MM.1S (cell line): ENCODE measurements around the gene MMP25.

Experiments used
- DNase-seq: peaks from one replicate; pipeline ENCODE4 v3.0.0-alpha.2; 2015
- H2AFZ ChIP-seq: fragments of 300-600 bp; sonication (generic); 2 replicates; pipeline ENCODE4 v1.6.0; 2016; ENCODE audit warnings: antibody characterized with exemption, low read length
- H3F3A ChIP-seq: fragments of 300-600 bp; sonication (generic); 2 replicates; pipeline ENCODE4 v1.6.1; 2016; ENCODE audit warnings: mild to moderate bottlenecking, antibody characterized with exemption, low read length, moderate library complexity, mixed read lengths; ENCODE audit not compliant: insufficient read depth
- H3K27ac ChIP-seq: fragments of 300-600 bp; sonication (generic); 2 replicates; pipeline ENCODE4 v1.5.1; 2016; ENCODE audit warnings: mild to moderate bottlenecking, low read length
- H3K27me3 ChIP-seq: fragments of 300-600 bp; sonication (generic); replicated peaks from 2 replicates; pipeline ENCODE4 v1.6.0; 2016; ENCODE audit warnings: low read length; ENCODE audit not compliant: insufficient read depth
- H3K36me3 ChIP-seq: fragments of 300-600 bp; sonication (generic); replicated peaks from 2 replicates; pipeline ENCODE4 v1.6.1; 2016; ENCODE audit warnings: mild to moderate bottlenecking, low read length, mixed read lengths; ENCODE audit not compliant: insufficient read depth
- H3K4me1 ChIP-seq: fragments of 300-600 bp; sonication (generic); 2 replicates; pipeline ENCODE4 v1.6.1; 2016; ENCODE audit warnings: low read length, mixed read lengths
- H3K4me2 ChIP-seq: fragments of 300-600 bp; sonication (generic); 2 replicates; pipeline ENCODE4 v1.6.0; 2016; ENCODE audit warnings: low read depth, low read length
- H3K4me3 ChIP-seq: fragments of 300-600 bp; sonication (generic); 2 replicates; pipeline ENCODE4 v1.5.1; 2016; ENCODE audit warnings: low read length, mixed read lengths
- H3K79me2 ChIP-seq: fragments of 300-600 bp; sonication (generic); 2 replicates; pipeline ENCODE4 v1.6.1; 2016; ENCODE audit warnings: mixed run types, low read length, mixed read lengths
- H3K9ac ChIP-seq: fragments of 300-600 bp; sonication (generic); 2 replicates; pipeline ENCODE4 v1.6.1; 2016; ENCODE audit warnings: low read length, mixed read lengths
- H3K9me2 ChIP-seq: fragments of 300-600 bp; sonication (generic); replicated peaks from 2 replicates; pipeline ENCODE4 v1.6.1; 2016; ENCODE audit warnings: mild to moderate bottlenecking, low read length, mixed read lengths; ENCODE audit not compliant: insufficient read depth
- H3K9me3 ChIP-seq: fragments of 300-600 bp; sonication (generic); replicated peaks from 2 replicates; pipeline ENCODE4 v1.6.1; 2016; ENCODE audit warnings: mild to moderate bottlenecking, low read length, mixed read lengths; ENCODE audit not compliant: insufficient read depth
- H4K20me1 ChIP-seq: fragments of 300-600 bp; sonication (generic); 2 replicates; pipeline ENCODE4 v1.6.1; 2016; ENCODE audit warnings: mild to moderate bottlenecking, low read length, moderate library complexity, mixed read lengths; ENCODE audit not compliant: insufficient read depth
- CTCF ChIP-seq: fragments of 300-600 bp; sonication (generic); IDR thresholded peaks from 2 replicates; pipeline ENCODE4 v1.5.1; 2016; ENCODE audit warnings: antibody characterized with exemption, low read length, mixed read lengths
- EZH2 ChIP-seq: fragments of 300-600 bp; sonication (generic); optimal IDR thresholded peaks from 2 replicates; pipeline ENCODE3; 2017; ENCODE audit warnings: low read depth, mild to moderate bottlenecking, antibody characterized with exemption, low read length, mixed read lengths
- EZH2phosphoT487 ChIP-seq: fragments of 300-600 bp; sonication (generic); IDR thresholded peaks from 2 replicates; pipeline ENCODE4 v1.6.1; 2018; ENCODE audit warnings: antibody characterized with exemption, low read length

The MMP25 gene

DNA sequence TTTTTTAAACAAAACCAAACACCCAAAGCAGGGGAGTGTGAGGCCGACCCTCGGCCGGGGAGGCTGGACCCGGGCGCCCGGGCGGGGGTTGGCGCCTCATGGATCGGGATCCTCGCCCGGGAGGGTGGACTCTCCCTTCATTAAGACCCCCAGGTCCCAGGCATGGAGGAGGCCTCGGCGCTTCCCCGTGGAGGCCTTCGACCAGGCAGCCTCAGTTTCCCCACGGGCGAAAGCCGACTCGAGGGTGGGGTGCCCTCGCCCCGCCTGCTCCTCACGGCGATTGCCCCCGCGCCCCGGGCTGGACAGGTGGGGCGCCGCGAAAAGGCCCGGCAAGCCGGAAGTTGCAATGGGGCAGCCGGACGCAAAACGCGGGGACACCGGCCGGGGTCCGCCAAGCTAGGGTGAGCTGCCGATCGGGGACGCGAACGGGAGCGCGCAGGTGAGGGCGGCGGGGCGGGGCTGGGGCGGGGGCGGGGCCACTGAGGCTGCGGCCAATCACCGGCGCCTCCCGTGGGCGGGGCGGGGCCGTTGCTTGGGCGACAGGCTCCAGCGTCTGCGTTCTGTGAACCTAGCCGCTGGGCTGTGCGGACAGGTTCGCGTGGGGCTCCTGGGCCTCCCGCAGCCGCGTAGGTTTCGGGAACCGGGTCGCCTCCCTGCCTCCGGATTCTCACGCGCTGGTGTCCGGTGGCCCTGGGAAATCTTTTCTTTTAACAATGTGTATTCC, 60.0 kb downstream of the MMP25 start:
- no peaks in the 10 kb centered on the region for H3K36me3 ChIP-seq

More for the DNA sequence above, 60.0 kb downstream of the MMP25 start:
- Histone ChIP-seq H3K9ac (peak overlapping the region; percentile 89), H3K79me2 (no peaks in the 10 kb centered on the region), H3K4me3 (peak overlapping the region; percentile 90), H2AFZ (peak overlapping the region; percentile 95), H3K4me1 (peaks cover 3% of the 10 kb centered on the region), H3K9me3 (no peaks in the 10 kb centered on the region), H3K27ac (no peak overlapping the region; the same call in 1 of the 2 replicates), H3K4me2 (peak overlapping the region; percentile 90), H3K9me2 (no peaks in the 10 kb centered on the region), H3K27me3 (peaks cover 5% of the 10 kb centered on the region), H4K20me1 (no peaks in the 10 kb centered on the region), H3F3A (no peaks in the 10 kb centered on the region; the same call in 1 of the 2 replicates)
- DNase-seq = peak; percentile 92
- no peak for TF ChIP-seq EZH2
- no peak for TF ChIP-seq EZH2phosphoT487
- no peak for TF ChIP-seq CTCF
